ENCODE results near the gene E2F2.
A peak's percentile ranks its signal among the peaks of the same experiment; 100 is the strongest.

The E2F2 gene

DNA sequence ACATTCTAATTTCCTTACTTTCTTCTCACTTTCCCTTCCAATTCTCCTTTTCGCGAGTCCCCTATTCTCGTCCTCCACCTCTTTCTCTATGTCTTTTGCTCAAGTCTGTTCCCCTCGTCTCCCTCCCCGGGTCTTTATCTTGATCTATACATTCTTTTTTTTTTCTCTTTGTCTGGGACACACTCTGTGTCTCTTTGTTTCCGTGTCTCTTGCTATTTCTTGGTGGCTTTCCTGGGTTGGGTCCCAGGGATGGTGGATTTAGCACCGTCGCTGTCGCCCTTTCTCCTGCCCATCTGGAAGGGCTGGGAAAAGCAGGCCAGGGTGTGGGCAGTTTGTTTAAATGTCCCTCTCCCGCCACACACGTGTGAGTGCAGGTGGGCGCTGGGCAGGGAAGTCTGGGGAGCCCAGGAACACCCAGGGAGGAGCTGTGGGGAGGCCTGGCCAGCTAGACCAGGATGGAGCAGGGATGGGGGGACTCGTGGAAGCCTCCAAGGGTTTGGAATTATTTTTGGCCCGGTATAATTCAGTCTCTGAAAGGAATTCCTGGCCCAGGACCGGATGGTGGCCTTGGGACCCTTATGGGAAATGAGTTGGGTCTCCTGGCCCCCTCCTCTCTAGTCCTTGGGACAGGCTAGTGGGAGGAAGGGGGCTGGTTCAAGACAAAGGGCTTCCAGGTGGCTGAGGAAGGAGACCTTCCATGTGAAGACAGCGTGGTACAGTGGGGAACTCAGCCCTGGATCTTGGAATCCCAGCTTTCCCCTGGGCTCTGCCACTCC lies 37.8 kb upstream of the E2F2 start:
- Histone ChIP-seq H3K36me3 (no peaks in the 10 kb centered on the region), H3K4me3 (ENCODE audit: low read depth, low read length) (peak overlapping the region; percentile 53), H3K4me1 (peaks cover 4% of the 10 kb centered on the region), H3K27me3 (no peaks in the 10 kb centered on the region), H3K9me3 (no peaks in the 10 kb centered on the region)
- DNase-seq, result peak; percentile 14
- TF ChIP-seq, protein P1, sequence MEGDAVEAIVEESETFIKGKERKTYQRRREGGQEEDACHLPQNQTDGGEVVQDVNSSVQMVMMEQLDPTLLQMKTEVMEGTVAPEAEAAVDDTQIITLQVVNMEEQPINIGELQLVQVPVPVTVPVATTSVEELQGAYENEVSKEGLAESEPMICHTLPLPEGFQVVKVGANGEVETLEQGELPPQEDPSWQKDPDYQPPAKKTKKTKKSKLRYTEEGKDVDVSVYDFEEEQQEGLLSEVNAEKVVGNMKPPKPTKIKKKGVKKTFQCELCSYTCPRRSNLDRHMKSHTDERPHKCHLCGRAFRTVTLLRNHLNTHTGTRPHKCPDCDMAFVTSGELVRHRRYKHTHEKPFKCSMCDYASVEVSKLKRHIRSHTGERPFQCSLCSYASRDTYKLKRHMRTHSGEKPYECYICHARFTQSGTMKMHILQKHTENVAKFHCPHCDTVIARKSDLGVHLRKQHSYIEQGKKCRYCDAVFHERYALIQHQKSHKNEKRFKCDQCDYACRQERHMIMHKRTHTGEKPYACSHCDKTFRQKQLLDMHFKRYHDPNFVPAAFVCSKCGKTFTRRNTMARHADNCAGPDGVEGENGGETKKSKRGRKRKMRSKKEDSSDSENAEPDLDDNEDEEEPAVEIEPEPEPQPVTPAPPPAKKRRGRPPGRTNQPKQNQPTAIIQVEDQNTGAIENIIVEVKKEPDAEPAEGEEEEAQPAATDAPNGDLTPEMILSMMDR (IDR thresholded peaks at IDR 0.05; ENCODE audit: low read depth, low read length), result no peak

DNA sequence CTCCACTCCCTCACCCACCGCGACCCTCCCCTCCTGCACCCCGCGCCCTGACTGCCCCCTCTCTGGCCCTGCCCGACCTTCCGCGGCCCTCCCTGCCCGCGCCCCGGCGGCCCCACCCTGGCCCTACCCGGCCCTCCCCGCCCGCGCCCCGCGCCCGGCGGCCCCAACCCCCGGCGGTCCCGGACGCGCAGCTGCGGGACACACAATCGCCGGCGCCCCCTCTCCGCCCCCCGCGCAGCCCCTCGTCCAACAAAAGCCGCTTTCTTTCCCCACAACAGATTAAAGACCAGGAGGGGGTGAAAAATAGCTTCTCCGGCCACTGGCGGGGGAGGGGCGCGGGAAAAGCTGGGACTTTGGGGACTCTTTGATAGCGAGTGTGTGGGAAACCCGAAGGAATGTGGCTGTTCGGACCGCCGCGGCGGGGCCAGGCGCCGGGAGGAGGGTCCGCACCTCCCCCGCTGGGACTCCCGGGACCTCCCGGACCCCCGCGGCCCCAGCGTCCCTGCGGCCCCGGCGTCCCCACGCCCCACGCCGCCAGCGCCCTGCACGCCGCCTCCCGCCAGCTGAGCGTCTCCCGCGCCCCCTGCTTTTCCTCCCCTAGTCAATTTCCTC lies 37.1 kb upstream of the E2F2 start:
- peak overlapping the region; percentile 53 for H3K4me3 ChIP-seq (ENCODE audit: low read depth, low read length)
- no peaks in the 10 kb centered on the region for H3K36me3 ChIP-seq
- peak; percentile 25 for DNase-seq
- no peaks in the 10 kb centered on the region for H3K9me3 ChIP-seq
- H3K27me3 ChIP-seq, result no peaks in the 10 kb centered on the region
- H3K4me1 ChIP-seq, result peaks cover 7% of the 10 kb centered on the region
- TF ChIP-seq, protein P1 (IDR thresholded peaks at IDR 0.05; ENCODE audit: low read depth, low read length), result no peak

DNA sequence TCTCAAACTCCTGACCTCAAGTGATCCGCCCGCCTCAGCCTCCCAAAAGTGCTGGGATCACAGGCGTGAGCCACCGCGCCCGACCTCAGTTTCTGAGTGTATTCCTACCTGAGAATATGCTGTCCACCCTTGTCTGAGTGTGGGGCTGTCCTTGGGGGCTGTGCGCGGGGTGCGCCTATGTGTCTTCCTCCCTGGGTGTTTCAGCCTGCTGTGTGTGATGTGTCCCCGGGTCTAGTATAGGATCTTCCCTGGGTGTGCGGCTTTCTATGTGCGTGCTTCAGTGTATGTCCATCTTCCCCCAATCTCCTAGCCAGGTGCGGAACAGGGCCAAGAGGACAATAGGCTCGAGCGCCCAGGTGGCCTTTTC lies 36.6 kb upstream of the E2F2 start:
- no peaks in the 10 kb centered on the region for H3K27me3 ChIP-seq
- no peaks in the 10 kb centered on the region for H3K9me3 ChIP-seq
- H3K36me3 ChIP-seq, result no peaks in the 10 kb centered on the region
- no peak for DNase-seq
- H3K4me1 ChIP-seq, result peaks cover 7% of the 10 kb centered on the region
- TF ChIP-seq, protein P1 (IDR thresholded peaks at IDR 0.05; ENCODE audit: low read depth, low read length), result no peak
- H3K4me3 ChIP-seq (ENCODE audit: low read depth, low read length), result peak overlapping the region; percentile 16; the same call in 1 of the 2 replicates

DNA sequence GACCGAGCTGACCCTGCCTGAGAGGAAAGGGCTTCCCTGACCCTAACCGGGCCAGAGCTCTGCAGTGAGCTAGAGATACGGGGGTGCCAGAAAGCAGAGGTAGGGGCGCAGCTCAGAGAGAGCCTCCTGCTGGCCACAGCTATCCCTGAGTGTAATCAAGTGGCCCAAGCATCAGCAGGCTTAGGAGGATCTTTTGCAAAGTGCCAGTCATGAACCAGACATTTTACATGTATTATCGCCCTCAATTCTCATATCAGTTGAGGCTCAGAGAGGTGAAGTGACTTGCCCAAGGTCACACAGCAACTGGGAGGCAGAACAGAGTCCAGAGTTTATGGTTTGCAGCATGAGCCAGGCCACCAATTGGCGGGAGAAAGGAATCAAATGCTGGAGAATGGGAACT lies 35.3 kb upstream of the E2F2 start:
- no peaks in the 10 kb centered on the region for H3K9me3 ChIP-seq
- no peak for DNase-seq
- peaks cover 15% of the 10 kb centered on the region for H3K4me1 ChIP-seq

DNA sequence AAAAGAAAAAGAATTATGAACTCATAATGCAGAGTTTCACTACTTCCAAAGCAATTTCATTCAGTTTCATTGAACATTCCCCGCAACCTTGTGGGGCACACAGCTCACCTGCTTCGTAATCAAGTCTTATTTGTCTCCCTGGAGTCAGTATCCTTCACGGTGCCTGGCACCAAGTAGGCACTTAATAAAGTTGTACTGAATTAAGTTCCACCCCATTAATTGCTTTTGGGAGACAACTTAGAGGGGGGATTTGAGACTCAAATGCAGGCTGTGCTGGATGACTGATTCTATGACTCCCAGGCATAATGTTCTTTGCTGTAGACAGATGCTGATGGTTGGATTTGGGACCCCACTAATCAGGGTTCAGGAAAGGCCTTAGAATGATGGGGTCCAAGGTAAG lies 34.7 kb upstream of the E2F2 start:
- Histone ChIP-seq H3K36me3 (no peaks in the 10 kb centered on the region), H3K27me3 (no peaks in the 10 kb centered on the region), H3K4me1 (peaks cover 20% of the 10 kb centered on the region)

More for the DNA sequence above, 35.3 kb upstream of the E2F2 start:
- no peak overlapping the region for H3K4me3 ChIP-seq (ENCODE audit: low read depth, low read length)
- TF ChIP-seq, protein P1 (IDR thresholded peaks at IDR 0.05; ENCODE audit: low read depth, low read length), result peak; percentile 26
- H3K27me3 ChIP-seq, result no peaks in the 10 kb centered on the region
- no peaks in the 10 kb centered on the region for H3K36me3 ChIP-seq

More for the DNA sequence above, 34.7 kb upstream of the E2F2 start:
- Histone ChIP-seq H3K4me3 (ENCODE audit: low read depth, low read length) (no peak overlapping the region), H3K9me3 (no peaks in the 10 kb centered on the region)
- TF ChIP-seq, protein P1 (IDR thresholded peaks at IDR 0.05; ENCODE audit: low read depth, low read length), result no peak
- no peak for DNase-seq
